K562 (cell line): ENCODE results near the gene ITPR1. TPM values are rescaled to one million over a fixed set of nuclear protein-coding genes. Genes with fewer than 3 reads are reported as not detected.

Experiments used
- ATAC-seq: fragments of 200-7000 bp; cut with Tn5 transposase; 3 replicates; pipeline ENCODE4 v1.9.1; 2020; ENCODE audit warnings: moderate library complexity
- BruUV-seq: library from RNA; stranded (reverse); fragments of 400-500 nt; replicated peaks from 2 replicates; lab custom pipeline; 2021; lab: Mats Ljungman, UMichigan
- CTCF ChIA-PET: fragments of 300-600 bp; formaldehyde crosslinking; extraction: SDS; loops from one replicate; lab custom pipeline; 2021; ENCODE audit warnings: low intra/inter-chr PET ratio; lab: Yijun Ruan, JAX
- POLR2A ChIA-PET: fragments of 300-600, 350-650 bp; sonication (Branson Sonifier 250); formaldehyde crosslinking; extraction: SDS; loops from one replicate; lab custom pipeline; 2021; ENCODE audit warnings: antibody characterized with exemption, inconsistent platforms; lab: Yijun Ruan, JAX
- DNase-seq, 4 experiments: peaks; one replicate each; pipeline versions ENCODE4 v3.0.0 to v3.0.0-alpha.2; 2011 to 2018; ENCODE audit warnings: low spot score in 3 of 4, mixed read lengths in 3 of 4; ENCODE audit errors: extremely low read depth in 1 of 4
- FAIRE-seq: peaks from 2 replicates; lab custom pipeline; 2011; peaks lifted over from hg19 to GRCh38; lab: Jason Lieb, UNC
- H2AFZ ChIP-seq: 2 replicates; pipeline ENCODE4 v1.6.0; 2011; ENCODE audit warnings: low read depth, low read length, control low read depth, inconsistent platforms
- H3K27ac ChIP-seq: fragments of 200-600 bp; 3 replicates; pipeline ENCODE4 v1.8.0; 2011; ENCODE audit warnings: low read depth, mild to moderate bottlenecking, control low read depth, inconsistent platforms, low read length, moderate library complexity, mixed read lengths; ENCODE audit errors: extremely low read depth
- H3K27me3 ChIP-seq, 2 experiments: fragments of 300-600 bp in 1 of 2; 2 replicates in 1 of 2; 3 replicates in 1 of 2; pipeline versions ENCODE4 v1.6.0 to v1.8.0; 2011; ENCODE audit warnings: inconsistent platforms in 2 of 2, low read length in 2 of 2, mild to moderate bottlenecking in 1 of 2, mixed read lengths in 1 of 2, moderate library complexity in 1 of 2; ENCODE audit not compliant: control insufficient read depth in 2 of 2, insufficient read depth in 2 of 2
- H3K36me3 ChIP-seq: fragments of 300-600 bp; 3 replicates; pipeline ENCODE4 v1.8.0; 2011; ENCODE audit warnings: mild to moderate bottlenecking, low read length, inconsistent platforms; ENCODE audit not compliant: control insufficient read depth, insufficient read depth
- H3K4me1 ChIP-seq, 2 experiments: fragments of 200-600 bp in 1 of 2; replicated peaks in 1 of 2; 2 replicates in 1 of 2; 3 replicates in 1 of 2; pipeline versions ENCODE4 v1.5.1 to v1.8.0; 2011; ENCODE audit warnings: inconsistent platforms in 2 of 2, low read length in 2 of 2, mild to moderate bottlenecking in 1 of 2, mixed read lengths in 1 of 2, moderate library complexity in 1 of 2; ENCODE audit not compliant: control insufficient read depth in 2 of 2, insufficient read depth in 2 of 2
- H3K4me2 ChIP-seq: 2 replicates; pipeline ENCODE4 v1.6.1; 2011; ENCODE audit warnings: low read length, control low read depth, inconsistent platforms, mixed read lengths; ENCODE audit not compliant: insufficient read depth
- H3K4me3 ChIP-seq: fragments of 200-600 bp; sonication (generic), shearing (Covaris generic); 2 replicates; pipeline ENCODE4 v1.5.1; 2016; ENCODE audit warnings: control low read depth, inconsistent platforms
- H3K79me2 ChIP-seq: fragments of 200-600 bp; 3 replicates; pipeline ENCODE4 v1.8.0; 2011; ENCODE audit warnings: low read length, inconsistent platforms; ENCODE audit not compliant: control insufficient read depth, insufficient read depth
- H3K9ac ChIP-seq, 2 experiments: 2 replicates each; pipeline versions ENCODE4 v1.6.0 to v1.6.1; 2011; ENCODE audit warnings: low read depth in 2 of 2, low read length in 2 of 2, control low read depth in 1 of 2, inconsistent platforms in 1 of 2, mild to moderate bottlenecking in 1 of 2, mixed read lengths in 1 of 2; ENCODE audit not compliant: insufficient read depth in 1 of 2
- H3K9me1 ChIP-seq: one replicate; pipeline ENCODE4 v1.6.0; 2011; ENCODE audit warnings: inconsistent platforms, mild to moderate bottlenecking, low read length, moderate library complexity; ENCODE audit not compliant: control insufficient read depth, insufficient read depth
- H3K9me3 ChIP-seq: replicated peaks from 2 replicates; pipeline ENCODE4 v1.5.1; 2011; ENCODE audit warnings: low read depth, low read length, inconsistent platforms; ENCODE audit not compliant: control insufficient read depth, insufficient read depth
- H4K20me1 ChIP-seq: replicated peaks from 2 replicates; pipeline ENCODE4 v1.6.1; 2011; ENCODE audit warnings: low read length, inconsistent platforms, mixed read lengths; ENCODE audit not compliant: control insufficient read depth, insufficient read depth
- BCL6 ChIP-seq: fragments of 250-450 bp; sonication (Bioruptor Pico); IDR thresholded peaks from 2 replicates; pipeline ENCODE4 v1.4.0; 2020
- BRF1 ChIP-seq: IDR thresholded peaks from 3 replicates; pipeline ENCODE4 v1.6.1; 2011; ENCODE audit warnings: borderline replicate concordance, mild to moderate bottlenecking; ENCODE audit not compliant: insufficient read length; ENCODE audit errors: extremely low read depth
- CHD1 ChIP-seq: fragments of 200-600 bp; sonication (generic); IDR thresholded peaks from one replicate; pipeline ENCODE4 v1.6.1; 2012; ENCODE audit warnings: mild to moderate bottlenecking, moderate library complexity, low read length, inconsistent platforms
- DDX20 ChIP-seq: fragments of 450-650 bp; IDR thresholded peaks from 2 replicates; pipeline ENCODE4 v1.6.1; 2016; ENCODE audit warnings: missing genetic modification characterization, low read depth, mild to moderate bottlenecking, missing compliant biosample characterization, moderate library complexity
- ELF1 ChIP-seq: fragments of 200-800 bp; sonication (Bioruptor generic); IDR thresholded peaks from 2 replicates; pipeline ENCODE4 v1.6.1; 2016; ENCODE audit warnings: missing genetic modification characterization, missing compliant biosample characterization
- LARP7 ChIP-seq: fragments of 450-650 bp; IDR thresholded peaks from 2 replicates; pipeline ENCODE4 v1.6.1; 2016
- MXI1 ChIP-seq: IDR thresholded peaks from 2 replicates; pipeline ENCODE4 v1.6.1; 2011; ENCODE audit warnings: low read depth, mild to moderate bottlenecking, improper control_type of control experiment, low read length
- PHB ChIP-seq: fragments of 250-450 bp; sonication (Bioruptor Pico); IDR thresholded peaks from 2 replicates; pipeline ENCODE4 v1.5.0; 2021
- PRMT5 ChIP-seq: sonication (generic); formaldehyde crosslinking; IDR thresholded peaks from 2 replicates; pipeline ENCODE4 v1.5.0; 2020; ENCODE audit warnings: missing genetic modification reagents
- ZNF232 ChIP-seq: sonication (generic); formaldehyde crosslinking; IDR thresholded peaks from 2 replicates; pipeline ENCODE4 v1.8.0; 2022; ENCODE audit warnings: mild to moderate bottlenecking, missing genetic modification reagents
- ZNF384 ChIP-seq: IDR thresholded peaks from 2 replicates; pipeline ENCODE4 v1.6.1; 2012; ENCODE audit warnings: low read depth, low read length, improper control_type of control experiment
- ZNF644 ChIP-seq: fragments of 200-800 bp; sonication (Bioruptor generic); IDR thresholded peaks from 2 replicates; pipeline ENCODE4 v1.6.1; 2016; ENCODE audit warnings: low read depth, missing genetic modification characterization, missing compliant biosample characterization
- WGBS: fragments of 100-300 bp; shearing (Covaris generic); methylation state at CpG from one replicate; pipeline ENCODE4 v1.1.6; 2016; ENCODE audit warnings: low coverage, mixed read lengths; ENCODE audit not compliant: insufficient coverage; ENCODE audit errors: missing lambda C conversion rate; 5-methylcytosine and 5-hydroxymethylcytosine counted together
- in situ Hi-C: fragments of 300-500 bp; cut with MboI; formaldehyde crosslinking; loops from 4 replicates; pipeline ENCODE4 v1.15.0; 2018; ENCODE audit warnings: inconsistent platforms, mixed read lengths
- intact Hi-C: fragments of 100-400 bp; cut with micrococcal nuclease; formaldehyde crosslinking; loops from 2 replicates; pipeline ENCODE4 v1.14.2; 2022
- polyA plus RNA-seq, 8 experiments: library from polyadenylated mRNA; depleted of rRNA in 4 of 8; stranded (reverse) in 5 of 8; unstranded in 3 of 8; fragments of >200 nt; fragmentation: Nextera tagmentation in 2 of 8; fragmentation: Illumina TruSeq in 1 of 8; extraction: Ambion mirVana in 2 of 8; extraction: Trizol in 1 of 8; gene quantifications; 2 replicates each; pipeline versions ENCODE4 v1.2.1 to v1.2.3, GENCODE V29; 2011 to 2014; ENCODE audit warnings: inconsistent platforms in 1 of 8, missing spikeins in 1 of 8
- total RNA-seq, 7 experiments: library from RNA; depleted of rRNA in 6 of 7; stranded (reverse); fragments of >200 nt in 6 of 7; fragmentation: Illumina TruSeq in 2 of 7; extraction: Trizol in 2 of 7; gene quantifications; 2 replicates each; pipeline versions ENCODE4 v1.2.1 to v1.2.3, GENCODE V29; 2011 to 2021; ENCODE audit warnings: low replicate concordance in 1 of 7
- TF ChIP-seq, protein P1 (sequence below): sonication (generic); formaldehyde crosslinking; IDR thresholded peaks from 2 replicates; pipeline ENCODE4 v1.8.0; 2022; ENCODE audit warnings: mild to moderate bottlenecking, missing genetic modification reagents
- TF ChIP-seq, protein P2 (sequence below): fragments of 250-450 bp; sonication (Bioruptor Pico); IDR thresholded peaks from 2 replicates; pipeline ENCODE4 v1.8.0; 2021; ENCODE audit warnings: mild to moderate bottlenecking, moderate library complexity
- TF ChIP-seq, protein P3 (sequence below), 2 experiments: IDR thresholded peaks in 1 of 2; conservative IDR thresholded peaks in 1 of 2; 2 replicates each; pipeline ENCODE4 v1.6.1; 2016; ENCODE audit warnings: low read depth in 2 of 2, mild to moderate bottlenecking in 1 of 2, missing compliant biosample characterization in 1 of 2, missing genetic modification characterization in 1 of 2, moderate library complexity in 1 of 2

ITPR1 gene
- total and polyA plus RNA-seq, 9 of the 15 experiments (the other 6 are each of a cell fraction or from before 2014, with no cell fraction given): 22.4 to 40.0 (median 27.4) TPM

GRCh38 chr3:4493941-4494894 is 1.1 kb downstream of the ITPR1 start:
- peaks cover 2% of the 10 kb centered on the region; the same call in 1 of the 3 replicates for H3K36me3 ChIP-seq
- peaks cover 4% of the 10 kb centered on the region for H3K9me1 ChIP-seq
- TSS peak; percentile 65 for BruUV-seq
- CTCF ChIA-PET: no interaction called here
- H2AFZ ChIP-seq: peak overlapping the region; percentile 94
- H3K4me1 ChIP-seq: peaks cover 17 to 25% of the 10 kb centered on the region in 2 experiments
- intact Hi-C loops: loop anchor here (1.0 to 2.0 kb wide), 3 partner anchors 27 to 143 kb away; partner anchors contain the start of gene SUMF1
- peaks cover 17% of the 10 kb centered on the region; the same call in 2 of the 3 replicates for H3K79me2 ChIP-seq
- H3K27ac ChIP-seq: peak overlapping the region; percentile 7; the same call in 2 of the 3 replicates
- H3K9me3 ChIP-seq: no peaks in the 10 kb centered on the region
- POLR2A ChIA-PET: interaction anchor here (0.5 to 5.3 kb wide), 52 partner anchors 9 to 1233 kb away, joined by 3 to 220 read pairs (median 4); partner anchors contain the start of gene SUMF1
- DNase-seq (peak in 2 of 4 experiments; percentile 46 to 47), FAIRE-seq (no peak), ATAC-seq (peak; percentile 7)
- no peaks in the 10 kb centered on the region for H3K27me3 ChIP-seq
- H3K4me2 ChIP-seq: peak overlapping the region; percentile 92
- peak overlapping the region; percentile 57 to 62; a peak in 3 of 4 replicates for H3K9ac ChIP-seq
- peak overlapping the region; percentile 61 for H3K4me3 ChIP-seq
- in situ Hi-C loops: no loop called here
- 2% methylated on average over 28 of the region's 28 CpGs for WGBS
- no peaks in the 10 kb centered on the region for H4K20me1 ChIP-seq
- TF ChIP-seq DDX20 (no peak), ELF1 (tag) (0 out of 2 replicates have a peak, but pooled peaks have one; percentile 32), CHD1 (peak; percentile 87), MXI1 (no peak), BRF1 (no peak), LARP7 (no peak), PHB (CRISPR knock-in tag) (no peak), ZNF232 (CRISPR knock-in tag) (no peak), ZNF644 (tag) (no peak), ZNF384 (no peak; the same call in 1 of the 2 replicates), PRMT5 (CRISPR knock-in tag) (no peak), BCL6 (CRISPR knock-in tag) (no peak)
- TF ChIP-seq, protein P1, sequence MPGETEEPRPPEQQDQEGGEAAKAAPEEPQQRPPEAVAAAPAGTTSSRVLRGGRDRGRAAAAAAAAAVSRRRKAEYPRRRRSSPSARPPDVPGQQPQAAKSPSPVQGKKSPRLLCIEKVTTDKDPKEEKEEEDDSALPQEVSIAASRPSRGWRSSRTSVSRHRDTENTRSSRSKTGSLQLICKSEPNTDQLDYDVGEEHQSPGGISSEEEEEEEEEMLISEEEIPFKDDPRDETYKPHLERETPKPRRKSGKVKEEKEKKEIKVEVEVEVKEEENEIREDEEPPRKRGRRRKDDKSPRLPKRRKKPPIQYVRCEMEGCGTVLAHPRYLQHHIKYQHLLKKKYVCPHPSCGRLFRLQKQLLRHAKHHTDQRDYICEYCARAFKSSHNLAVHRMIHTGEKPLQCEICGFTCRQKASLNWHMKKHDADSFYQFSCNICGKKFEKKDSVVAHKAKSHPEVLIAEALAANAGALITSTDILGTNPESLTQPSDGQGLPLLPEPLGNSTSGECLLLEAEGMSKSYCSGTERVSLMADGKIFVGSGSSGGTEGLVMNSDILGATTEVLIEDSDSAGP (CRISPR knock-in tag): no peak
- TF ChIP-seq, protein P2, sequence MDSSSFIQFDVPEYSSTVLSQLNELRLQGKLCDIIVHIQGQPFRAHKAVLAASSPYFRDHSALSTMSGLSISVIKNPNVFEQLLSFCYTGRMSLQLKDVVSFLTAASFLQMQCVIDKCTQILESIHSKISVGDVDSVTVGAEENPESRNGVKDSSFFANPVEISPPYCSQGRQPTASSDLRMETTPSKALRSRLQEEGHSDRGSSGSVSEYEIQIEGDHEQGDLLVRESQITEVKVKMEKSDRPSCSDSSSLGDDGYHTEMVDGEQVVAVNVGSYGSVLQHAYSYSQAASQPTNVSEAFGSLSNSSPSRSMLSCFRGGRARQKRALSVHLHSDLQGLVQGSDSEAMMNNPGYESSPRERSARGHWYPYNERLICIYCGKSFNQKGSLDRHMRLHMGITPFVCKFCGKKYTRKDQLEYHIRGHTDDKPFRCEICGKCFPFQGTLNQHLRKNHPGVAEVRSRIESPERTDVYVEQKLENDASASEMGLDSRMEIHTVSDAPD (CRISPR knock-in tag): no peak
- TF ChIP-seq, protein P3, sequence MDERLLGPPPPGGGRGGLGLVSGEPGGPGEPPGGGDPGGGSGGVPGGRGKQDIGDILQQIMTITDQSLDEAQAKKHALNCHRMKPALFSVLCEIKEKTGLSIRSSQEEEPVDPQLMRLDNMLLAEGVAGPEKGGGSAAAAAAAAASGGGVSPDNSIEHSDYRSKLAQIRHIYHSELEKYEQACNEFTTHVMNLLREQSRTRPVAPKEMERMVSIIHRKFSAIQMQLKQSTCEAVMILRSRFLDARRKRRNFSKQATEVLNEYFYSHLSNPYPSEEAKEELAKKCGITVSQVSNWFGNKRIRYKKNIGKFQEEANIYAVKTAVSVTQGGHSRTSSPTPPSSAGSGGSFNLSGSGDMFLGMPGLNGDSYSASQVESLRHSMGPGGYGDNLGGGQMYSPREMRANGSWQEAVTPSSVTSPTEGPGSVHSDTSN (CRISPR knock-in tag; IDR thresholded peaks at IDR 0.05; ENCODE audit: low read depth): no peak
- TF ChIP-seq, protein P3 (tag; conservative IDR thresholded peaks at IDR 0.05; ENCODE audit: low read depth): no peak
